ENCODE measurements around the gene FAM110A.
"Not testable (repeated sequence)": the region's sequence is repeated elsewhere in the genome, so short reads cannot be mapped to it uniquely, and the experiment has no call there.

Gene FAM110A

DNA sequence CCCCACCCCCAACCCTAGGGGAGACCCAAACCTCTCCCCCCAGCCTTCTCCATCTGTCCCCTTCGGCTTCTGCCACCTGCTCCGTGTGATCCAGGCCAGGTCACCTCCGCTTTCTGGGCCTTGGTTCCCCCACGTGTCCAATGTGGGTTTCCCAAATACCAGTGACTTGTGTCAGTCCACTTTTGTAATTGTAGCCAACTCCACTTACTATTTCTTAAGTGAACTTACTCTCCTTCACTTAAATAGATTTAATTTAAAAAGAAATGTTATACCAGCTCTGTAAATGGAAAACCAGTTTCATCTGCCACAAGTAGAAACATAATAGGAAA lies 10.0 kb upstream of the FAM110A start:
- in situ Hi-C loops (cut with HindIII; ENCODE audit: low sequenced_read_pairs), result no loop called here
- DNase-seq (ENCODE audit: low read depth), result no peak
- no peak overlapping the region for H3K4me3 ChIP-seq (ENCODE audit: low read depth, low read length)
- TF ChIP-seq, protein P1, sequence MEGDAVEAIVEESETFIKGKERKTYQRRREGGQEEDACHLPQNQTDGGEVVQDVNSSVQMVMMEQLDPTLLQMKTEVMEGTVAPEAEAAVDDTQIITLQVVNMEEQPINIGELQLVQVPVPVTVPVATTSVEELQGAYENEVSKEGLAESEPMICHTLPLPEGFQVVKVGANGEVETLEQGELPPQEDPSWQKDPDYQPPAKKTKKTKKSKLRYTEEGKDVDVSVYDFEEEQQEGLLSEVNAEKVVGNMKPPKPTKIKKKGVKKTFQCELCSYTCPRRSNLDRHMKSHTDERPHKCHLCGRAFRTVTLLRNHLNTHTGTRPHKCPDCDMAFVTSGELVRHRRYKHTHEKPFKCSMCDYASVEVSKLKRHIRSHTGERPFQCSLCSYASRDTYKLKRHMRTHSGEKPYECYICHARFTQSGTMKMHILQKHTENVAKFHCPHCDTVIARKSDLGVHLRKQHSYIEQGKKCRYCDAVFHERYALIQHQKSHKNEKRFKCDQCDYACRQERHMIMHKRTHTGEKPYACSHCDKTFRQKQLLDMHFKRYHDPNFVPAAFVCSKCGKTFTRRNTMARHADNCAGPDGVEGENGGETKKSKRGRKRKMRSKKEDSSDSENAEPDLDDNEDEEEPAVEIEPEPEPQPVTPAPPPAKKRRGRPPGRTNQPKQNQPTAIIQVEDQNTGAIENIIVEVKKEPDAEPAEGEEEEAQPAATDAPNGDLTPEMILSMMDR (IDR thresholded peaks at IDR 0.05; ENCODE audit: low read depth, low read length, missing control alignments), result no peak

DNA sequence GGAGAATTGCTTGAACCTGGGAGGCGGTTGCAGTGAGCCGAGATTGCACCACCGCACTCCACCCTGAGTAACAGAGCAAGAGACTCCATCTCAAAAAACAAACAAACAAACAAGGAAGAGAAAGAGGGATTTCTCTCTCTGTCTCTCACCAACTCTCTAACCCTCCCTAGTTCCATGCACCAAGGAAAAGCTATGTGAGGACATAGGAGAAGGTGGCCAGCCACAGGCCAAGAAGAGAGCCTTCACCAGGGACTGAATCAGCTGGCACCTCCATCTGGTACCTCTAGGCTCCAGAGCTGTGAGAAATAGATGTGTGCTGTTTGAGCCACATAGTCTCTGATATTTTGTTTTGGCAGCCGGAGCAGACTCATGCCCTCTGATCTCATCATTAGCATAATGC lies 9.0 kb upstream of the FAM110A start:
- DNase-seq (ENCODE audit: low read depth), result no peak
- TF ChIP-seq, protein P1 (IDR thresholded peaks at IDR 0.05; ENCODE audit: low read depth, low read length, missing control alignments), result no peak
- no peak overlapping the region for H3K4me3 ChIP-seq (ENCODE audit: low read depth, low read length)
- in situ Hi-C loops (cut with HindIII; ENCODE audit: low sequenced_read_pairs), result no loop called here

DNA sequence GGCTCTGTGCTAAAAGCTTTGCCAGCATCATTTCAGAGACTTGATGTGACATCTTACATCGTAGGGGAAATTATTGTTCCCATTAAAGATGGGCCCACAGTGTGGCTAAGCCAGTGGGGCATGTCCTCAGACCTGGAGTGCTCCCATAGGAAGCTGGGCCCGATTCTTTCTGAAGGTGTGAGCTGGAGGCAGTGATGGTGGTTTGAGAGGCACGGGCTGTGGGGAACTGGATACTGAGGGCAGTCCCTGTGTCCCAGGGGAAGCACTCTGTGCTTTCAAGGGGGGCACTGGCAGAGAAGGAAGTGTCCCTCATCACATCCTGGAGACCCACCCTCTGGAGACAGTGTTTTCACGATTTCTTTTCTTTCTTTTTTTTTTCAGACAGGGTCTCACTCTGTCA lies 8.6 kb upstream of the FAM110A start:
- no peak overlapping the region for H3K4me3 ChIP-seq (ENCODE audit: low read depth, low read length)
- DNase-seq (ENCODE audit: low read depth), result no peak
- in situ Hi-C loops (cut with HindIII; ENCODE audit: low sequenced_read_pairs), result no loop called here
- TF ChIP-seq, protein P1 (IDR thresholded peaks at IDR 0.05; ENCODE audit: low read depth, low read length, missing control alignments), result no peak

DNA sequence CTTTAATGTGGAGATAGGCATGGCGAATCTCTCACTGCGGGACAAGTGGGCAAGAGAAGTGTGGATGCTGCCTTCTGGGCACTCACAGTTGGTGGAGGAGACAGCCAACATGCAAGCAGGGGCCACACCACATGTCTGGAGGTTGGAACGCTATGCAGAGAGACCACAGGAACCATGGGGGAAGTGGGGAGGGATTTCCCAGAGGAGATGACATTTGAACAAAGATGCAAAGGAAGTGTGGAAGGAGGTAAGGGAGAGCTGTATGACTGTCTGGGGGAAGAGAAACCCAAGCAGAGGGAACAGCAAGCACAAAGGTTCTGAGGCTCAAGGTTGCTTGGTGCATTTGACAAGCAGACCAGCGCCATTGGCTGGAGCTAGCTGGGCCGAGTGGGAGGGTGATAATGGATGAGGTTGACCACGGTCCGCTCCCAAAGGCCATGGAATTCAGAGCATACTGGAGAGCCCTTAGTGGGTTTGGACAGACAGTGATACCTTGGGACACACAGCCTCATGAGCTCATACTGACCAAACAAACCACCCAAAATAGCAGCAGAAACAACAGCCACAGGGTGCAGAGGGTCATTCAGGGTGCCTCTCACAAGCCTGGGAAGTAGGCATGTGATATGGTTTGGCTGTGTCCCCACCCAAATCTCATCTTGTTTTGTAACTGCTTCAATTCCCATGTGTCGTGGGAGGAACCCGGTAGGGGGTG lies 7.6 kb upstream of the FAM110A start:
- TF ChIP-seq, protein P1 (IDR thresholded peaks at IDR 0.05; ENCODE audit: low read depth, low read length, missing control alignments), result no peak
- H3K4me3 ChIP-seq (ENCODE audit: low read depth, low read length), result no peak overlapping the region
- no peak for DNase-seq (ENCODE audit: low read depth)
- in situ Hi-C loops (cut with HindIII; ENCODE audit: low sequenced_read_pairs), result no loop called here

DNA sequence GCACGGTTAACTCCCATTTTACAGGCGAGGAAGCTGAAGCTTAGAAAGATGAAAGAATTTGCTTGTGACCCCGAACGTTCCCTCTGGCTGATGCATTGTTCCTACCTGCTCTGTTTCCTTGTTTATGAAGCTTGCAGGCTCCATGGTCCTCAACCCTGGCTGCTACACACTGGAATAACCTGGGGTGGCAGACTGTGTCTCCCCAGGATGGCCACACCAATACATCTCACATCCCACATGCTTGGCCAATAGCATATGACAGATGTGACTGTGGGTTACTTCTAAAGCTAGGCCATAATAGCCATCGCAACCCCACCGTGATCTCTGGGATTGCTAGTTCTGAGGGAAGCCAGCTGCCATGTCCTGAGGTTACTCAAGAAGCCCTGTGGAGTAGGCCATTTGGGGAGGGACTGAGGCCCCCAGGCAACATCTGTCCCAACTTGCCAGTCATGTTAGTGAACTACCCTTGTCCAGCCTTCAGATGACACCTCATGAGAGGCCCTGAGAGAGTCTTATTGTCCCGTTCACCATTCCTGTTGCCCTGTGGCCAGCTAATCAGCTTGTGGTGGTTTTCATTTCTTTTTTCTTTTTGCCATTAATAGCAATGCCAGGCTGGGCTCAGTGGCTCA lies 6.7 kb upstream of the FAM110A start:
- in situ Hi-C loops (cut with HindIII; ENCODE audit: low sequenced_read_pairs), result no loop called here
- TF ChIP-seq, protein P1 (IDR thresholded peaks at IDR 0.05; ENCODE audit: low read depth, low read length, missing control alignments), result no peak
- no peak for DNase-seq (ENCODE audit: low read depth)
- no peak overlapping the region for H3K4me3 ChIP-seq (ENCODE audit: low read depth, low read length)

GRCh38 chr20:827981-828380 lies 5.5 kb upstream of the FAM110A start:
- DNase-seq (ENCODE audit: low read depth); H3K4me3 ChIP-seq (ENCODE audit: low read depth, low read length); in situ Hi-C loops (cut with HindIII; ENCODE audit: low sequenced_read_pairs): not testable (repeated sequence)

DNA sequence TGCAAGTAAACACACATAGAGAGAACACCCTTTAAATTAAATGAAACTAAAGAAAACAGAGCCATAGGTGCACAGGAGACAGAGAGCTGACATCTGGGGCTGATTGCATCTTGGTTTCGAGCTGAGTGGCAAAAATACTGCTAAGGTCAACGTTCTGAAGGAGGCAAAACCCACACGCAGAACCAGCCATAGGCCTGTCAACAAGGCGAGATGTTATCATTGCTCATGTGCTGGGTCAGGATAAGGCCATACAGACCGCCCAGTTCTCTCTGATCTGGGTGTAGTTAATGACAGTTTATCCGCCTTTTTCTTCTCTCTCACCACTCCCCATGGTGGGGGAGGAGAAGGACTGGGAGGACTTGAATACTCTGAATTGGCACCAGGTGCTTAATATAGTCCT lies 4.5 kb upstream of the FAM110A start:
- H3K4me3 ChIP-seq (ENCODE audit: low read depth, low read length), result no peak overlapping the region
- in situ Hi-C loops (cut with HindIII; ENCODE audit: low sequenced_read_pairs), result no loop called here
- no peak for DNase-seq (ENCODE audit: low read depth)
- TF ChIP-seq, protein P1 (IDR thresholded peaks at IDR 0.05; ENCODE audit: low read depth, low read length, missing control alignments), result no peak

All from astrocyte of the cerebellum (primary cell).